B cell (primary cell): ENCODE measurements around the gene NELL1. TPM values are rescaled to one million over a fixed set of nuclear protein-coding genes. Genes with fewer than 3 reads are reported as not detected.

Experiments used
- ATAC-seq: fragments of 200-7000 bp; cut with Tn5 transposase; one replicate; pipeline ENCODE4 v1.10.0; 2021; ENCODE audit warnings: low read depth, mild to moderate bottlenecking, moderate number of reproducible peaks, moderate library complexity
- CTCF ChIA-PET: fragments of 350-600 bp; sonication (Branson Sonifier 250); formaldehyde crosslinking; loops from one replicate; lab custom pipeline; 2021; ENCODE audit warnings: antibody characterized with exemption, inconsistent platforms; lab: Charles Lee
- POLR2A ChIA-PET: fragments of 350-600 bp; sonication (Branson Sonifier 250); formaldehyde crosslinking; loops from one replicate; lab custom pipeline; 2021; ENCODE audit warnings: antibody characterized with exemption; lab: Charles Lee
- DNase-seq: peaks from one replicate; pipeline ENCODE4 v3.0.0; 2013
- H2AFZ ChIP-seq: 2 replicates; pipeline ENCODE4 v1.6.1; 2012; ENCODE audit warnings: mild to moderate bottlenecking, low read depth, low read length; ENCODE audit not compliant: insufficient read depth, poor library complexity, severe bottlenecking
- H3K27ac ChIP-seq, 2 donors: 1 replicate in 1 of 2; 2 replicates in 1 of 2; pipeline ENCODE4 v1.5.1; 2012 to 2013; ENCODE audit warnings: low read length in 2 of 2, mild to moderate bottlenecking in 2 of 2, moderate library complexity in 1 of 2
- H3K27me3 ChIP-seq, 4 experiments: fragments of 200-600 bp in 1 of 4; sonication (generic) in 1 of 4; replicated peaks in 1 of 4; 1 replicate in 2 of 4; 2 replicates in 2 of 4; pipeline versions ENCODE4 v1.6.1 to v1.7.0; 2013 to 2016; ENCODE audit warnings: low read length in 3 of 4, mild to moderate bottlenecking in 2 of 4, mixed read lengths in 1 of 4, moderate library complexity in 1 of 4; ENCODE audit not compliant: insufficient read depth in 4 of 4, control insufficient read depth in 3 of 4; ENCODE audit errors: control extremely low read depth in 1 of 4
- H3K36me3 ChIP-seq, 2 experiments: replicated peaks in 1 of 2; 1 replicate in 1 of 2; 2 replicates in 1 of 2; pipeline versions ENCODE4 v1.6.1 to v1.7.1; 2013; ENCODE audit warnings: low read length in 1 of 2; ENCODE audit not compliant: insufficient read depth in 2 of 2, control insufficient read depth in 1 of 2; ENCODE audit errors: control extremely low read depth in 1 of 2, extremely low read depth in 1 of 2
- H3K4me1 ChIP-seq, 2 donors: fragments of 200-600 bp in 1 of 2; sonication (generic) in 1 of 2; 1 replicate in 1 of 2; 2 replicates in 1 of 2; pipeline versions ENCODE4 v1.5.1 to v1.6.1; 2013 to 2017; ENCODE audit warnings: low read length in 2 of 2; ENCODE audit not compliant: control insufficient read depth in 2 of 2, insufficient read depth in 2 of 2
- H3K4me2 ChIP-seq: replicated peaks from 2 replicates; pipeline ENCODE3; 2012; ENCODE audit warnings: mild to moderate bottlenecking, low read depth, low read length; ENCODE audit not compliant: poor library complexity, severe bottlenecking
- H3K4me3 ChIP-seq, 5 experiments: fragments of 200-600 bp in 1 of 5; sonication (generic) in 1 of 5; 1 replicate in 3 of 5; 2 replicates in 2 of 5; pipeline versions ENCODE4 v1.5.1 to v1.7.0; 2011 to 2016; ENCODE audit warnings: low read length in 4 of 5, mild to moderate bottlenecking in 4 of 5, low read depth in 2 of 5, control low read depth in 1 of 5, moderate library complexity in 1 of 5; ENCODE audit not compliant: insufficient read depth in 1 of 5; ENCODE audit errors: control extremely low read depth in 1 of 5, extremely low read depth in 1 of 5
- H3K79me2 ChIP-seq: fragments of 200-600 bp; sonication (generic); one replicate; pipeline ENCODE4 v1.6.0; 2016; ENCODE audit warnings: low read length; ENCODE audit not compliant: control insufficient read depth, insufficient read depth
- H3K9ac ChIP-seq: fragments of 200-600 bp; sonication (generic); 2 replicates; pipeline ENCODE4 v1.6.1; 2017; ENCODE audit warnings: mild to moderate bottlenecking, low read length, moderate library complexity
- H3K9me3 ChIP-seq, 3 donors: one replicate each; pipeline versions ENCODE4 v1.6.1 to v1.7.1; 2013; ENCODE audit warnings: low read length in 2 of 3; ENCODE audit not compliant: control insufficient read depth in 2 of 3, insufficient read depth in 1 of 3; ENCODE audit errors: control extremely low read depth in 1 of 3
- H4K20me1 ChIP-seq: 2 replicates; pipeline ENCODE4 v1.6.0; 2012; ENCODE audit warnings: mild to moderate bottlenecking, low read length; ENCODE audit not compliant: insufficient read depth, control insufficient read depth, poor library complexity, severe bottlenecking
- H3K27ac Mint-ChIP-seq: one replicate; pipeline ENCODE4 v1.8.0; 2021; ENCODE audit warnings: mixed read lengths
- H3K27me3 Mint-ChIP-seq: one replicate; pipeline ENCODE4 v1.8.0; 2021; ENCODE audit warnings: mixed read lengths
- H3K4me1 Mint-ChIP-seq: one replicate; pipeline ENCODE4 v1.8.0; 2021; ENCODE audit warnings: mixed read lengths
- H3K4me3 Mint-ChIP-seq: one replicate; pipeline ENCODE4 v1.8.0; 2021; ENCODE audit warnings: mixed read lengths
- H3K9me3 Mint-ChIP-seq: one replicate; pipeline ENCODE4 v1.8.0; 2022; ENCODE audit warnings: mixed read lengths; ENCODE audit not compliant: insufficient read depth
- EZH2 ChIP-seq: IDR thresholded peaks from 2 replicates; pipeline ENCODE4 v1.6.1; 2012; ENCODE audit warnings: borderline replicate concordance, low read depth, mild to moderate bottlenecking, moderate library complexity, low read length; ENCODE audit not compliant: insufficient read depth, poor library complexity, severe bottlenecking
- WGBS: methylation state at CpG from one replicate; pipeline ENCODE4 v1.1.5; 2013; ENCODE audit warnings: missing lambda C conversion rate; ENCODE audit not compliant: insufficient coverage; 5-methylcytosine and 5-hydroxymethylcytosine counted together
- intact Hi-C: fragments of 100-400 bp; cut with micrococcal nuclease; formaldehyde crosslinking; loops from one replicate; pipeline ENCODE4 v1.10.0; 2022
- polyA plus RNA-seq: library from polyadenylated mRNA; depleted of rRNA; stranded (reverse); fragments of >200 nt; gene quantifications from 2 replicates; pipeline ENCODE4 v1.2.3, GENCODE V29; 2012
- total RNA-seq, 2 donors: library from RNA; stranded (reverse); fragments of 120-200 nt in 1 of 2; gene quantifications; 1 replicate in 1 of 2; 2 replicates in 1 of 2; pipeline versions ENCODE4 v1.2.3 to v1.2.4, GENCODE V29; 2013 to 2022
- TF ChIP-seq, protein P1 (sequence below): fragments of 200-600 bp; IDR thresholded peaks from one replicate; pipeline ENCODE4 v1.8.0; 2022; ENCODE audit warnings: antibody characterized with exemption, mild to moderate bottlenecking

The NELL1 gene
- total and polyA plus RNA-seq, 2 donors (not counting 1 experiment from before 2014, with no cell fraction given), result not detected

DNA sequence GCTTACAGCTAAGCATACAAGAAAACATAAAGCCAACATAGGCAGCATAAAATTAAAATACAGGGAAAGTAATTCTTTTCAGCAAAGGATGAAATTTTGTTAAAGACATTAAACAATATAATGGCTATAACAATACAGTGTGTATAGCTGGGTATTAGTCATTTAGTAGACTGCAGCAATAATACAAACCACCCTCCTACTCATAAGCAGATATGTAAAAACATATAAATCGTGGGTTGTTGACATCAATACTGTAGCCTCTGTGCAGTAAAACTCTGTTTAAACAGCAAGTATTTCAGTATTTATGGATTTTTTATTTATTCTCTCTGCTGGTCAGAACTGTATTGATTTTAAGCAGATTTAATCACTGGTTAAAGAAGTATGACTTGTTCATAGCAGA, 884.4 kb downstream of the NELL1 start:
- Mint-ChIP-seq H3K4me1 (no peaks in the 10 kb centered on the region), H3K9me3 (no peaks in the 10 kb centered on the region), H3K4me3 (no peak overlapping the region), H3K27ac (no peak overlapping the region), H3K27me3 (no peaks in the 10 kb centered on the region)
- TF ChIP-seq, protein P1, sequence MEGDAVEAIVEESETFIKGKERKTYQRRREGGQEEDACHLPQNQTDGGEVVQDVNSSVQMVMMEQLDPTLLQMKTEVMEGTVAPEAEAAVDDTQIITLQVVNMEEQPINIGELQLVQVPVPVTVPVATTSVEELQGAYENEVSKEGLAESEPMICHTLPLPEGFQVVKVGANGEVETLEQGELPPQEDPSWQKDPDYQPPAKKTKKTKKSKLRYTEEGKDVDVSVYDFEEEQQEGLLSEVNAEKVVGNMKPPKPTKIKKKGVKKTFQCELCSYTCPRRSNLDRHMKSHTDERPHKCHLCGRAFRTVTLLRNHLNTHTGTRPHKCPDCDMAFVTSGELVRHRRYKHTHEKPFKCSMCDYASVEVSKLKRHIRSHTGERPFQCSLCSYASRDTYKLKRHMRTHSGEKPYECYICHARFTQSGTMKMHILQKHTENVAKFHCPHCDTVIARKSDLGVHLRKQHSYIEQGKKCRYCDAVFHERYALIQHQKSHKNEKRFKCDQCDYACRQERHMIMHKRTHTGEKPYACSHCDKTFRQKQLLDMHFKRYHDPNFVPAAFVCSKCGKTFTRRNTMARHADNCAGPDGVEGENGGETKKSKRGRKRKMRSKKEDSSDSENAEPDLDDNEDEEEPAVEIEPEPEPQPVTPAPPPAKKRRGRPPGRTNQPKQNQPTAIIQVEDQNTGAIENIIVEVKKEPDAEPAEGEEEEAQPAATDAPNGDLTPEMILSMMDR, result no peak
- no peak for TF ChIP-seq EZH2
- Histone ChIP-seq H3K27ac (no peak overlapping the region), H3K36me3 (no peaks in the 10 kb centered on the region), H4K20me1 (no peaks in the 10 kb centered on the region), H3K79me2 (no peaks in the 10 kb centered on the region), H3K27me3 (no peaks in the 10 kb centered on the region), H3K9ac (no peak overlapping the region), H2AFZ (no peak overlapping the region), H3K4me1 (no peaks in the 10 kb centered on the region), H3K9me3 (no peaks in the 10 kb centered on the region), H3K4me2 (no peak overlapping the region), H3K4me3 (no peak overlapping the region)
- intact Hi-C loops, result no loop called here
- ATAC-seq, result no peak
- ChIA-PET CTCF (no interaction called here), POLR2A (no interaction called here)
- WGBS, result no CpG with 5 or more reads among the region's 1 CpG
- no peak for DNase-seq

DNA sequence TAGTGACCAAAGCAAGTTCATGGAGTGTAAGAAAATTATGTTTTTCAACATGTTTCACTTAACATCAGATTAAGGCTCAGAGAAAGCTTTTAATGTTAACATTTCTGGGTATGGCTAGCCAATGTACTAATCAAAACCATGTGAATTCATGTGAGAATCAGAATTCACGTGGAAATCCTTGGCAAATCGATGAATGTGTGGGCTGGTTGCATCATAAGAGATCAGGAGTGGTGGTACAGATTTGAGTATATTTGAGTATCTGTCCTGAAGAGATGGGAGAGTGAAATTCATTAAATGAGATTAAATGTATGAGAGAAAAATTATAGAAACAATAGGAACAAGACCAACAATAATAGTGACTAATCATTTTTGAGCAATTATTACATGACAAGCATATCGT, 884.9 kb downstream of the NELL1 start:
- TF ChIP-seq, protein P1, result no peak
- no peak for TF ChIP-seq EZH2
- Histone ChIP-seq H3K4me3 (no peak overlapping the region), H2AFZ (no peak overlapping the region), H4K20me1 (no peaks in the 10 kb centered on the region), H3K27ac (no peak overlapping the region), H3K9me3 (no peaks in the 10 kb centered on the region), H3K27me3 (no peaks in the 10 kb centered on the region), H3K4me2 (no peak overlapping the region), H3K79me2 (no peaks in the 10 kb centered on the region), H3K36me3 (no peaks in the 10 kb centered on the region), H3K9ac (no peak overlapping the region), H3K4me1 (no peaks in the 10 kb centered on the region)
- ATAC-seq (no peak), DNase-seq (no peak)
- no peaks in the 10 kb centered on the region for H3K27me3 Mint-ChIP-seq
- 88% methylated on average over 2 of the region's 3 CpGs for WGBS
- H3K4me3 Mint-ChIP-seq, result no peak overlapping the region
- no peaks in the 10 kb centered on the region for H3K4me1 Mint-ChIP-seq
- intact Hi-C loops, result no loop called here
- ChIA-PET CTCF (no interaction called here), POLR2A (no interaction called here)
- H3K27ac Mint-ChIP-seq, result no peak overlapping the region
- H3K9me3 Mint-ChIP-seq, result no peaks in the 10 kb centered on the region
